ENCODE data around the gene KEL.
A peak's percentile ranks its signal among the peaks of the same experiment; 100 is the strongest.

The KEL gene

GRCh38 chr7:142927085-142927745 is 34.9 kb downstream of the KEL start:
- no peak for DNase-seq

- DNase-seq, result no peak
These were observed 36.8 kb downstream of the KEL start for GRCh38 chr7:142925413-142925812.

- DNase-seq, result no peak
These were observed 38.8 kb downstream of the KEL start for GRCh38 chr7:142923391-142923790.

- DNase-seq, result no peak
These were observed 42.5 kb downstream of the KEL start for GRCh38 chr7:142919656-142920055.

GRCh38 chr7:142918901-142919300 is 43.3 kb downstream of the KEL start:
- no peak for DNase-seq

- no peak for DNase-seq
These were observed 44.7 kb downstream of the KEL start for GRCh38 chr7:142917447-142917846.

GRCh38 chr7:142916508-142916907 is 45.7 kb downstream of the KEL start:
- no peak for DNase-seq

- DNase-seq, result no peak
These were observed 46.8 kb downstream of the KEL start for GRCh38 chr7:142915315-142915714.

- DNase-seq, result no peak
These were observed 48.0 kb downstream of the KEL start for GRCh38 chr7:142914121-142914520.

- DNase-seq, result no peak
These were observed 48.6 kb downstream of the KEL start for GRCh38 chr7:142913566-142913965.

GRCh38 chr7:142913051-142913450 is 49.1 kb downstream of the KEL start:
- DNase-seq, result no peak

- DNase-seq, result no peak
These were observed 51.7 kb downstream of the KEL start for GRCh38 chr7:142910481-142910880.

GRCh38 chr7:142910031-142910433 is 52.1 kb downstream of the KEL start:
- DNase-seq, result no peak

GRCh38 chr7:142908921-142909890 is 53.0 kb downstream of the KEL start:
- DNase-seq, result peak; percentile 7

GRCh38 chr7:142908290-142908689 is 53.9 kb downstream of the KEL start:
- DNase-seq, result no peak

- no peak for DNase-seq
These were observed 55.5 kb downstream of the KEL start for GRCh38 chr7:142906643-142907042.

GRCh38 chr7:142905759-142906158 is 56.4 kb downstream of the KEL start:
- no peak for DNase-seq

- DNase-seq, result no peak
These were observed 58.0 kb downstream of the KEL start for GRCh38 chr7:142904128-142904527.

GRCh38 chr7:142901426-142902259 is 60.5 kb downstream of the KEL start:
- no peak for DNase-seq

GRCh38 chr7:142899661-142900060 is 62.5 kb downstream of the KEL start:
- no peak for DNase-seq

- no peak for DNase-seq
These were observed 63.6 kb downstream of the KEL start for GRCh38 chr7:142898377-142899170.

- DNase-seq, result no peak
These were observed 64.5 kb downstream of the KEL start for GRCh38 chr7:142897691-142898090.

Data from CD4-positive, alpha-beta T cell treated with Interleukin-17A for 1 hour (primary cell).